Chondrocyte (in vitro differentiated cells): Measurements from ENCODE around the gene TET1. TPM values are rescaled to one million over a fixed set of nuclear protein-coding genes. Genes with fewer than 3 reads are reported as not detected.

Experiments
- DNase-seq: peaks from one replicate; pipeline ENCODE4 v3.0.0; 2021; ENCODE audit warnings: mixed read lengths, low spot score
- H3K27ac Mint-ChIP-seq: one replicate; pipeline ENCODE4 v1.8.0; 2021; ENCODE audit warnings: mild to moderate bottlenecking, moderate library complexity, mixed read lengths; ENCODE audit not compliant: unreplicated experiment
- H3K27me3 Mint-ChIP-seq: 2 replicates; pipeline ENCODE4 v1.8.0; 2021; ENCODE audit warnings: low read depth, mixed read lengths
- H3K36me3 Mint-ChIP-seq: 2 replicates; pipeline ENCODE4 v1.8.0; 2021; ENCODE audit warnings: low read depth, mixed read lengths
- H3K4me1 Mint-ChIP-seq: 2 replicates; pipeline ENCODE4 v1.8.0; 2021; ENCODE audit warnings: low read depth, mild to moderate bottlenecking, mixed read lengths
- H3K4me3 Mint-ChIP-seq: one replicate; pipeline ENCODE4 v1.8.0; 2021; ENCODE audit warnings: mild to moderate bottlenecking, moderate library complexity, mixed read lengths; ENCODE audit not compliant: unreplicated experiment
- H3K9me3 Mint-ChIP-seq: 2 replicates; pipeline ENCODE4 v1.8.0; 2021; ENCODE audit warnings: low read depth, mixed read lengths
- total RNA-seq: library from RNA; stranded (reverse); gene quantifications from 3 replicates; pipeline ENCODE4 v1.2.1, GENCODE V29; 2021
- TF ChIP-seq, protein P1 (sequence below): fragments of 200-600 bp; sonication (generic); IDR thresholded peaks from 2 replicates; pipeline ENCODE4 v1.5.0; 2021; ENCODE audit warnings: antibody characterized with exemption, mild to moderate bottlenecking, moderate library complexity

TET1 gene
- total RNA-seq, 1 donor from 2014 or later = 9.7 TPM

DNA sequence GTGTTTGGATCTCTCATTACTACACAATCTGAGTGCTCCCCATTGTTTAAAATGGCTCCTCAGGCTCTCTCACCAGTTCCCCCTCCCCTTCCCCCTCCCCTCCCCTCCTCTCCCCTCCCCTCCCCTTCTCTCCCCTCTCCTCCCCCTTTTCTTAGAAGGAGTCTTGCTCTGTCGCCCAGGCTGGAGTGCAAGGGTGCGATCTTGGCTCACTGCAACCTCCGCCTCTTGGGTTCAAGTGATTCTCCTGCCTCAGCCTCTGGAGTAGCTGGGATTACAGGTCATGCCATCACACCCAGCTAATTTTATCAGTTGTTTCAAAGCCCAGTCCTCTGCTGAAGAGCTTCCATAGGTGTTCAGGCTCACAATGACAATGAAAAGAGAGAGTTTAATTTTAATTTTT is 157.3 kb downstream of the TET1 start:
- no peak for DNase-seq
- TF ChIP-seq, protein P1, sequence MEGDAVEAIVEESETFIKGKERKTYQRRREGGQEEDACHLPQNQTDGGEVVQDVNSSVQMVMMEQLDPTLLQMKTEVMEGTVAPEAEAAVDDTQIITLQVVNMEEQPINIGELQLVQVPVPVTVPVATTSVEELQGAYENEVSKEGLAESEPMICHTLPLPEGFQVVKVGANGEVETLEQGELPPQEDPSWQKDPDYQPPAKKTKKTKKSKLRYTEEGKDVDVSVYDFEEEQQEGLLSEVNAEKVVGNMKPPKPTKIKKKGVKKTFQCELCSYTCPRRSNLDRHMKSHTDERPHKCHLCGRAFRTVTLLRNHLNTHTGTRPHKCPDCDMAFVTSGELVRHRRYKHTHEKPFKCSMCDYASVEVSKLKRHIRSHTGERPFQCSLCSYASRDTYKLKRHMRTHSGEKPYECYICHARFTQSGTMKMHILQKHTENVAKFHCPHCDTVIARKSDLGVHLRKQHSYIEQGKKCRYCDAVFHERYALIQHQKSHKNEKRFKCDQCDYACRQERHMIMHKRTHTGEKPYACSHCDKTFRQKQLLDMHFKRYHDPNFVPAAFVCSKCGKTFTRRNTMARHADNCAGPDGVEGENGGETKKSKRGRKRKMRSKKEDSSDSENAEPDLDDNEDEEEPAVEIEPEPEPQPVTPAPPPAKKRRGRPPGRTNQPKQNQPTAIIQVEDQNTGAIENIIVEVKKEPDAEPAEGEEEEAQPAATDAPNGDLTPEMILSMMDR = no peak
- H3K4me3 Mint-ChIP-seq = no peak overlapping the region
- H3K27ac Mint-ChIP-seq = no peak overlapping the region
- H3K27me3 Mint-ChIP-seq = no peaks in the 10 kb centered on the region
- no peaks in the 10 kb centered on the region for H3K9me3 Mint-ChIP-seq
- H3K4me1 Mint-ChIP-seq = peaks cover 9% of the 10 kb centered on the region
- peaks cover 2% of the 10 kb centered on the region for H3K36me3 Mint-ChIP-seq

DNA sequence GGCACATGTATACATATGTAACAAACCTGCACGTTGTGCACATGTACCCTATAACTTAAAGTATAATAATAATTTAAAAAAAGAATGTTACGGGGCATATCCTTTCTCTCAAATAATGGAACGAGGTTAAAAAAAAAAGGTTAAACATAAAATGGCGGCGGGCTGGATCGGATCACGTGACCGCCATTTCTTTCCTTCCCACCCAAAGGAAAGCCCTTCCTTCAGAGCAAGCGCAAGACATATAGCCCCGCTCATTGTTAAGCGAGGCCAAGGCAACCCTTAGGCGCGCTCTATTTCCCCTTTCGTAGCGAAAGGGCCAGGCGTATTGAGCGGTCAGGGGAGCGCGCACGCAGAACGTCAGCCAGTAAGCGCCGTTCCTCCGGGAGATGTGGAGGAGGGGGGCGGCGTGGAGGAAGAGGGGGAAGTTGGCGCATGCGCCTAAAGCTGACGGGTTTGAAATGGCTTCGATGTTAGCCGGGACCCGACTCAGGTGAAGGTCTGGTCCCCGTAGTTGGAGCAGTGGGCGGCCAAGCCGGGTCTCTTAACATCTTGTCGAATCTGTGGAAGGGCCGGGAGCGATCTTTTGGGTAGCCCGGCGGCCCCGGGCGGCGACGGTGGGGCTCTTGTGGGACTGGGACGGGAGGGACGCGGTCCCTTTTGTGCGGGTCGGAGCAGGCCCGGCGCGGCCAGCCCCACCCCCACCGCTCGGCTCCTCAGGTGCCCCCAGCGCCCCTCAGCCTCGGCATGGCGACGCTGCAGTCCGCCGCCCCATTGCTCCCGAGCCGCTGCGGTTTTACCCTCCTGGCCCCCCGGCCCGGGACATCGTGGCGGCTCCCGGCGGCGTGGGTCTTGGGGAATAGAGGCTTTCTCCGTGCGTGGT is 160.9 kb downstream of the TET1 start, which contains the start of gene CCAR1:
CCAR1 (plus strand) TSS at position 447 of the 880 bp plus-strand sequence. CDS start 1,266 bp downstream, outside the sequence.
- Mint-ChIP-seq H3K27me3 (no peaks in the 10 kb centered on the region), H3K4me3 (peak within 1 kb of the TSS; percentile 95), H3K36me3 (peaks cover 13% of the 10 kb centered on the region), H3K9me3 (no peaks in the 10 kb centered on the region), H3K27ac (peak within 1 kb of the TSS; percentile 99), H3K4me1 (peaks cover 15% of the 10 kb centered on the region)
- TF ChIP-seq, protein P1 = no peak
- DNase-seq = peak; percentile 99

DNA sequence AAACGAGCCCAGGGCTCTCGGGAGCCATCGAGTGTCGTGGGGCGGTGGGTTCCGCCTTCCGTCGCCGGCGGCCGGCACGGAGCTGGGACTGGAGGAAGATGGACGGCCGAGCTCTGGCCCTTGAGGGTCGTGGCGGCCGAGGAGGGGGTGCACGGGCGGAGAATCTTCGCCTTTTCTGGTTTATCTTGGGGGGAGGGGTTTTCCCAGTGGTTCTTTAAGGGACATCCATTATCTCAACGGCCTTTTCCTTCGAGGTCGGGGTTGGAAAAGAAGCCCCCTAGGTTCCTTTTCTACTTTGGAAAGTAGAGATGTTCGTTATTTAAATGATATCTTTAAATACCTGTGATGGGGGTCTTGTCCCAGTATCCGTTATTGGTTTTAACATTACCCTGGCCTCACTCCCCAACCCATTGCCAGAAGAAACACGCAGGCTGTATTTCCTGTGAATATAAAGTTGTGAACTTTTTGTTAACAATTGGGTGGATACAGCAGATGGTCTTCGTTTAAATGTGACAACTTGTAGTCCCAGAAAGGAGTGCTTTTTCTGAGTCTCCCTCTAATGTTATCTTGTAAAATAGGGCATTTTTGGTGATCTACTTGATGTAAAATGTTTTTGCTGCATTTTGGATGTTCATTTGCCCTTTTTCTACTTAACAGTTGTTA is 161.7 kb downstream of the TET1 start:
- H3K4me1 Mint-ChIP-seq = peaks cover 18% of the 10 kb centered on the region
- no peak for DNase-seq
- no peaks in the 10 kb centered on the region for H3K9me3 Mint-ChIP-seq
- H3K27ac Mint-ChIP-seq = peak overlapping the region; percentile 78
- peaks cover 13% of the 10 kb centered on the region for H3K36me3 Mint-ChIP-seq
- TF ChIP-seq, protein P1 = no peak
- H3K27me3 Mint-ChIP-seq = no peaks in the 10 kb centered on the region
- peak overlapping the region; percentile 95 for H3K4me3 Mint-ChIP-seq

DNA sequence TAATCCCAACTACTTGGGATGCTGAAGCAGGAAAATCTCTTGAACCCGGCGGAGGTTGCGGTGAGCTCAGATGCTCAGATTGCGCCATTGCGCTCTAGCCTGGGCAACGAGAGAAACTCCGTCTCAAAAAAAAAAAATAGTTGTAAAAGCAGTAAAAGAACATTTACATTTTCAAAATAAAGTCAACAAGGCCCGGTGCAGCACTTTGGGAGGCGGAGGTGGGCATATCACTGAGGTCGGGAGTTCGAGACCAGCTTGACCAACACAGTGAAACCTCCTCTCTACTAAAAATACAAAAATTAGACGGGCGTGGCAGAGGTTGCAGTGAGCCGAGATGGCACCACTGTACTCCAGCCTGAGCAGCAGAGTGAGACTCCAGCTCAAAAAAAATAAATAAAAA is 164.9 kb downstream of the TET1 start:
- Mint-ChIP-seq H3K36me3 (peaks cover 18% of the 10 kb centered on the region), H3K9me3 (no peaks in the 10 kb centered on the region), H3K4me3 (no peak overlapping the region), H3K4me1 (peaks cover 18% of the 10 kb centered on the region), H3K27ac (no peak overlapping the region), H3K27me3 (no peaks in the 10 kb centered on the region)
- no peak for DNase-seq
- TF ChIP-seq, protein P1 = no peak

DNA sequence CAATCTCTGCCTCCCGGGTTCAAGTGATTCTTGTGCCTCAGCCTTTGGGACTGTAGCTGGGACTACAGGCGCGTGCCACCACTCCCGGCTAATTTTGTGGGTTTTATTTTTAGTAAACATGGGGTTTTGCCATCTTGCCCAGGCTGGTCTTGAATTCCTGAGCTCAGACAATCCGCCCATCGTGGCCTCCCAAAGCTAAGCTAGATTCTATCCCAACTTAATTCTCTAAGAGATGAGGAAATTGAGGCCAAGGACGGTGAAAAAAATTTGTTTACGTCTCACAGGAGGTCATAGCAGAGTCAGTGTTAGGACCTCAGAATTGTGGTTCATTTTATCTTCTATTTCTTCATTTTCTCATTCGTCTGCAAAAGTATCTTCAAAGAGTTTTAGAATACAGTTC is 167.0 kb downstream of the TET1 start:
- peaks cover 13% of the 10 kb centered on the region for H3K4me1 Mint-ChIP-seq
- H3K36me3 Mint-ChIP-seq = peaks cover 21% of the 10 kb centered on the region
- H3K4me3 Mint-ChIP-seq = no peak overlapping the region
- TF ChIP-seq, protein P1 = no peak
- H3K9me3 Mint-ChIP-seq = no peaks in the 10 kb centered on the region
- no peaks in the 10 kb centered on the region for H3K27me3 Mint-ChIP-seq
- H3K27ac Mint-ChIP-seq = peak overlapping the region; percentile 22
- no peak for DNase-seq
